Heart left ventricle (tissue), 13 donors: ENCODE measurements around the gene MBD3L1.

Experiments
- POLR2A ChIP-seq, 2 donors: fragments of 450-650 bp; IDR thresholded peaks; one replicate each; pipeline ENCODE4 v1.6.1; 2017; ENCODE audit warnings: antibody characterized with exemption in 2 of 2, mild to moderate bottlenecking in 2 of 2, moderate library complexity in 2 of 2
- TF ChIP-seq, protein P1 (sequence below), 12 donors: fragments of 200-600 bp; sonication (generic) in 4 of 12; IDR thresholded peaks; one replicate each; pipeline versions ENCODE4 v1.5.0 to v1.8.0; 2018 to 2022; ENCODE audit warnings: antibody characterized with exemption in 12 of 12, mild to moderate bottlenecking in 5 of 12
- donor health status: ischemic (EF 13 %, LVEDD 7.1; RV severe dilation, severe dysfunction).
- donor health status: DM: no; HTN: yes; CAD: no.
- donor health status: DM: no; HTN: no; CAD: no.
- donor health status: ischemic (EF 25% LVEDD 6.9; RV normal size, moderate dysfunction).
- donor health status: ischemic (EF 25% LVEDD 5.7; RV mildly dilated, moderate dysfunction).
- donor health status: ischemic (EF 35%, LVEDD 5.7; RV mildly dilated, moderate dysfunction).
- donor health status: nonischemic (EF 11% LVEDD 7.7; RV severe dilation, severe dysfunction).
- donor health status: DM: yes; HTN: yes; CAD: no.
- donor health status: PGD.
- donor health status: ischemic (EF 29% LVEDD 5.4; RV normal size, mild dysfunction).
- donor health status: nonischemic (EF 23%, LVEDD 6.1; RV moderate dilation, normal function).

- TF ChIP-seq, protein P1, sequence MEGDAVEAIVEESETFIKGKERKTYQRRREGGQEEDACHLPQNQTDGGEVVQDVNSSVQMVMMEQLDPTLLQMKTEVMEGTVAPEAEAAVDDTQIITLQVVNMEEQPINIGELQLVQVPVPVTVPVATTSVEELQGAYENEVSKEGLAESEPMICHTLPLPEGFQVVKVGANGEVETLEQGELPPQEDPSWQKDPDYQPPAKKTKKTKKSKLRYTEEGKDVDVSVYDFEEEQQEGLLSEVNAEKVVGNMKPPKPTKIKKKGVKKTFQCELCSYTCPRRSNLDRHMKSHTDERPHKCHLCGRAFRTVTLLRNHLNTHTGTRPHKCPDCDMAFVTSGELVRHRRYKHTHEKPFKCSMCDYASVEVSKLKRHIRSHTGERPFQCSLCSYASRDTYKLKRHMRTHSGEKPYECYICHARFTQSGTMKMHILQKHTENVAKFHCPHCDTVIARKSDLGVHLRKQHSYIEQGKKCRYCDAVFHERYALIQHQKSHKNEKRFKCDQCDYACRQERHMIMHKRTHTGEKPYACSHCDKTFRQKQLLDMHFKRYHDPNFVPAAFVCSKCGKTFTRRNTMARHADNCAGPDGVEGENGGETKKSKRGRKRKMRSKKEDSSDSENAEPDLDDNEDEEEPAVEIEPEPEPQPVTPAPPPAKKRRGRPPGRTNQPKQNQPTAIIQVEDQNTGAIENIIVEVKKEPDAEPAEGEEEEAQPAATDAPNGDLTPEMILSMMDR (IDR thresholded peaks at IDR 0.05): no peak
- TF ChIP-seq POLR2A (IDR thresholded peaks at IDR 0.05): no peak
Observed at GRCh38 chr19:8881512-8881911, 49.3 kb downstream of the MBD3L1 start.
